Left renal pelvis (tissue), 4 donors: Measurements from ENCODE around the gene SIX4. TPM values are rescaled to one million over a fixed set of nuclear protein-coding genes. Genes with fewer than 3 reads are reported as not detected.
"Not testable (repeated sequence)": the region's sequence is repeated elsewhere in the genome, so short reads cannot be mapped to it uniquely, and the experiment has no call there.

Experiments
- DNase-seq, 4 donors: peaks; one replicate each; pipeline ENCODE4 v3.0.0-alpha.2; 2013; ENCODE audit warnings: low read depth in 4 of 4, low spot score in 3 of 4
- polyA plus RNA-seq, 4 donors: library from polyadenylated mRNA; unstranded; fragments of 120-200 nt; gene quantifications; one replicate each; pipeline ENCODE4 v1.2.1, GENCODE V29; 2013; ENCODE audit not compliant: insufficient read length in 4 of 4

The SIX4 gene
- polyA plus RNA-seq = 1 to 10 TPM; 5.5 to 7.7 (median 7.0) TPM

GRCh38 chr14:60723907-60724618 lies at the start of gene SIX4:
Gene SIX4 (minus strand): TSS chr14:60724351. CDS start chr14:60724074, 277 bp downstream.
- DNase-seq = peak in 2 of 4 donors; percentile 60 to 76

- no peak for DNase-seq
Measured at GRCh38 chr14:60773558-60773957, 49.4 kb upstream of the SIX4 start.

- DNase-seq = no peak
Measured at GRCh38 chr14:60771117-60771516, 47.0 kb upstream of the SIX4 start.

- no peak for DNase-seq
Measured at GRCh38 chr14:60768602-60769001, 44.5 kb upstream of the SIX4 start.

- no peak for DNase-seq
Measured at GRCh38 chr14:60760644-60761364, 36.7 kb upstream of the SIX4 start.

- DNase-seq = no peak
Measured at GRCh38 chr14:60760209-60760608, 36.1 kb upstream of the SIX4 start.

- no peak for DNase-seq
Measured at GRCh38 chr14:60758885-60759284, 34.7 kb upstream of the SIX4 start.

- DNase-seq = no peak
Measured at GRCh38 chr14:60757567-60758002, 33.4 kb upstream of the SIX4 start.

- no peak for DNase-seq
Measured at GRCh38 chr14:60756847-60757246, 32.7 kb upstream of the SIX4 start.

GRCh38 chr14:60753264-60754119 lies 29.3 kb upstream of the SIX4 start:
- DNase-seq = no peak

- no peak for DNase-seq
Measured at GRCh38 chr14:60744566-60744965, 20.4 kb upstream of the SIX4 start.

GRCh38 chr14:60738843-60739508 lies 14.8 kb upstream of the SIX4 start:
- no peak for DNase-seq

GRCh38 chr14:60736494-60736893 lies 12.3 kb upstream of the SIX4 start:
- no peak for DNase-seq

GRCh38 chr14:60735416-60735815 lies 11.3 kb upstream of the SIX4 start:
- DNase-seq = no peak

- peak in 3 of 4 donors; percentile 71 to 75 (median 73) for DNase-seq
Measured at GRCh38 chr14:60734465-60735242, 10.5 kb upstream of the SIX4 start, which contains the start of gene MNAT1. Gene MNAT1 (plus strand): TSS chr14:60734761. CDS start chr14:60734863, 102 bp downstream.

GRCh38 chr14:60732840-60733483 lies 8.8 kb upstream of the SIX4 start:
- no peak for DNase-seq

GRCh38 chr14:60731291-60731690 lies 7.1 kb upstream of the SIX4 start:
- DNase-seq = not testable (repeated sequence)

- DNase-seq = peak in 2 of 4 donors; percentile 10 to 39
Measured at GRCh38 chr14:60723116-60723906, 840 bp downstream of the SIX4 start.
